ENCODE results near the gene LMBR1. TPM values are rescaled to one million over a fixed set of nuclear protein-coding genes. Genes with fewer than 3 reads are reported as not detected.
A peak's percentile ranks its signal among the peaks of the same experiment; 100 is the strongest.

LMBR1 gene
- total and polyA plus RNA-seq, 2 experiments from 2014 or later, result 37.2 to 53.1 TPM

- Histone ChIP-seq H3K36me3 (replicated peaks; ENCODE audit: insufficient read depth, low read depth) (no peaks in the 10 kb centered on the region), H3K4me2 (peak overlapping the region; percentile 5), H3K27ac (peak overlapping the region; percentile 96), H3K79me2 (no peaks in the 10 kb centered on the region), H3K4me1 (ENCODE audit: insufficient read depth) (peaks cover 29% of the 10 kb centered on the region), H3K9me3 (ENCODE audit: low read depth) (no peaks in the 10 kb centered on the region), H3K9me2 (replicated peaks; ENCODE audit: insufficient read depth) (no peaks in the 10 kb centered on the region), H2AFZ (no peak overlapping the region), H4K20me1 (ENCODE audit: insufficient read depth, poor library complexity, severe bottlenecking) (no peaks in the 10 kb centered on the region), H3K4me3 (no peak overlapping the region), H3K27me3 (no peaks in the 10 kb centered on the region)
- no peak for TF ChIP-seq EZH2phosphoT487 (IDR thresholded peaks at IDR 0.05; ENCODE audit: low read depth, severe bottlenecking, unreplicated experiment)
- no peak for TF ChIP-seq EZH2 (IDR thresholded peaks at IDR 0.05; ENCODE audit: borderline replicate concordance)
- TF ChIP-seq, protein P1, sequence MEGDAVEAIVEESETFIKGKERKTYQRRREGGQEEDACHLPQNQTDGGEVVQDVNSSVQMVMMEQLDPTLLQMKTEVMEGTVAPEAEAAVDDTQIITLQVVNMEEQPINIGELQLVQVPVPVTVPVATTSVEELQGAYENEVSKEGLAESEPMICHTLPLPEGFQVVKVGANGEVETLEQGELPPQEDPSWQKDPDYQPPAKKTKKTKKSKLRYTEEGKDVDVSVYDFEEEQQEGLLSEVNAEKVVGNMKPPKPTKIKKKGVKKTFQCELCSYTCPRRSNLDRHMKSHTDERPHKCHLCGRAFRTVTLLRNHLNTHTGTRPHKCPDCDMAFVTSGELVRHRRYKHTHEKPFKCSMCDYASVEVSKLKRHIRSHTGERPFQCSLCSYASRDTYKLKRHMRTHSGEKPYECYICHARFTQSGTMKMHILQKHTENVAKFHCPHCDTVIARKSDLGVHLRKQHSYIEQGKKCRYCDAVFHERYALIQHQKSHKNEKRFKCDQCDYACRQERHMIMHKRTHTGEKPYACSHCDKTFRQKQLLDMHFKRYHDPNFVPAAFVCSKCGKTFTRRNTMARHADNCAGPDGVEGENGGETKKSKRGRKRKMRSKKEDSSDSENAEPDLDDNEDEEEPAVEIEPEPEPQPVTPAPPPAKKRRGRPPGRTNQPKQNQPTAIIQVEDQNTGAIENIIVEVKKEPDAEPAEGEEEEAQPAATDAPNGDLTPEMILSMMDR (IDR thresholded peaks at IDR 0.05; ENCODE audit: poor library complexity), result no peak
- 81% methylated on average over 12 of the region's 13 CpGs for WGBS (ENCODE audit: low lambda C conversion rate, missing lambda C conversion rate)
- DNase-seq (ENCODE audit: low spot score), result peak; percentile 76
Measured at GRCh38 chr7:156668130-156668741, 224.7 kb downstream of the LMBR1 start.

GRCh38 chr7:156667110-156667426 lies 225.9 kb downstream of the LMBR1 start:
- Histone ChIP-seq H3K9me2 (replicated peaks; ENCODE audit: insufficient read depth) (no peaks in the 10 kb centered on the region), H3K27ac (peak overlapping the region; percentile 96), H2AFZ (no peak overlapping the region), H3K4me1 (ENCODE audit: insufficient read depth) (peaks cover 29% of the 10 kb centered on the region), H3K36me3 (replicated peaks; ENCODE audit: insufficient read depth, low read depth) (no peaks in the 10 kb centered on the region), H3K4me2 (peak overlapping the region; percentile 19), H3K4me3 (no peak overlapping the region), H3K9me3 (ENCODE audit: low read depth) (no peaks in the 10 kb centered on the region), H4K20me1 (ENCODE audit: insufficient read depth, poor library complexity, severe bottlenecking) (no peaks in the 10 kb centered on the region), H3K79me2 (no peaks in the 10 kb centered on the region), H3K27me3 (no peaks in the 10 kb centered on the region)
- DNase-seq (ENCODE audit: low spot score), result no peak
- 29% methylated on average over 1 of the region's 1 CpG for WGBS (ENCODE audit: low lambda C conversion rate, missing lambda C conversion rate)
- no peak for TF ChIP-seq EZH2phosphoT487 (IDR thresholded peaks at IDR 0.05; ENCODE audit: low read depth, severe bottlenecking, unreplicated experiment)
- no peak for TF ChIP-seq EZH2 (IDR thresholded peaks at IDR 0.05; ENCODE audit: borderline replicate concordance)
- TF ChIP-seq, protein P1 (IDR thresholded peaks at IDR 0.05; ENCODE audit: poor library complexity), result no peak

- WGBS (ENCODE audit: low lambda C conversion rate, missing lambda C conversion rate), result 17% methylated on average over 8 of the region's 8 CpGs
Measured at GRCh38 chr7:156666368-156667109, 226.4 kb downstream of the LMBR1 start.

More at GRCh38 chr7:156666368-156667109, 226.4 kb downstream of the LMBR1 start:
- no peak overlapping the region for H3K4me3 ChIP-seq
- no peaks in the 10 kb centered on the region for H3K79me2 ChIP-seq
- H3K4me1 ChIP-seq (ENCODE audit: insufficient read depth), result peaks cover 29% of the 10 kb centered on the region
- no peak overlapping the region for H2AFZ ChIP-seq
- H3K4me2 ChIP-seq, result peak overlapping the region; percentile 10
- no peaks in the 10 kb centered on the region for H3K9me2 ChIP-seq (replicated peaks; ENCODE audit: insufficient read depth)
- H3K27me3 ChIP-seq, result no peaks in the 10 kb centered on the region
- no peaks in the 10 kb centered on the region for H4K20me1 ChIP-seq (ENCODE audit: insufficient read depth, poor library complexity, severe bottlenecking)
- peak overlapping the region; percentile 96 for H3K27ac ChIP-seq
- peak; percentile 73 for DNase-seq (ENCODE audit: low spot score)
- H3K9me3 ChIP-seq (ENCODE audit: low read depth), result no peaks in the 10 kb centered on the region
- TF ChIP-seq EZH2 (IDR thresholded peaks at IDR 0.05; ENCODE audit: borderline replicate concordance) (no peak), EZH2phosphoT487 (IDR thresholded peaks at IDR 0.05; ENCODE audit: low read depth, severe bottlenecking, unreplicated experiment) (no peak)
- TF ChIP-seq, protein P1 (IDR thresholded peaks at IDR 0.05; ENCODE audit: poor library complexity), result no peak
- no peaks in the 10 kb centered on the region for H3K36me3 ChIP-seq (replicated peaks; ENCODE audit: insufficient read depth, low read depth)
